Neural cell (in vitro differentiated cells): Measurements from ENCODE around the gene PLA2G2E. TPM values are rescaled to one million over a fixed set of nuclear protein-coding genes. Genes with fewer than 3 reads are reported as not detected.
"Not testable (repeated sequence)": the region's sequence is repeated elsewhere in the genome, so short reads cannot be mapped to it uniquely, and the experiment has no call there.

Source experiments
- H2AFZ ChIP-seq: fragments of 200-600, 300-800 bp; sonication (generic), shearing (Covaris generic); 2 replicates; pipeline ENCODE4 v1.6.0; 2014; ENCODE audit warnings: low read depth, mild to moderate bottlenecking, antibody characterized with exemption, low read length, moderate library complexity
- H3F3A ChIP-seq: fragments of 200-600 bp; shearing (Covaris generic); 2 replicates; pipeline ENCODE4 v1.6.1; 2016; ENCODE audit warnings: mild to moderate bottlenecking, moderate library complexity, mixed read lengths, antibody characterized with exemption, low read length; ENCODE audit not compliant: insufficient read depth, poor library complexity, severe bottlenecking
- H3K27ac ChIP-seq: fragments of 200-600, 300-800 bp; sonication (generic), shearing (Covaris generic); 2 replicates; pipeline ENCODE4 v1.5.1; 2014; ENCODE audit warnings: mild to moderate bottlenecking, low read length, moderate library complexity
- H3K27me3 ChIP-seq: fragments of 300-800, 200-600 bp; sonication (generic), shearing (Covaris generic); 2 replicates; pipeline ENCODE4 v1.6.0; 2014; ENCODE audit warnings: mild to moderate bottlenecking, low read depth, low read length, moderate library complexity; ENCODE audit not compliant: insufficient read depth
- H3K36me3 ChIP-seq: fragments of 300-800, 200-600 bp; sonication (generic), shearing (Covaris generic); 2 replicates; pipeline ENCODE4 v1.5.1; 2014; ENCODE audit warnings: mild to moderate bottlenecking, antibody characterized with exemption, low read length, moderate library complexity; ENCODE audit not compliant: insufficient read depth
- H3K4me2 ChIP-seq: fragments of 300-800, 200-600 bp; sonication (generic), shearing (Covaris generic); 2 replicates; pipeline ENCODE4 v1.6.0; 2014; ENCODE audit warnings: mild to moderate bottlenecking, low read length
- H3K4me3 ChIP-seq: fragments of 300-800, 200-600 bp; sonication (generic), shearing (Covaris generic); 2 replicates; pipeline ENCODE4 v1.5.1; 2014; ENCODE audit warnings: mild to moderate bottlenecking, low read length, moderate library complexity
- H3K79me2 ChIP-seq: fragments of 200-600 bp; shearing (Covaris generic); replicated peaks from 2 replicates; pipeline ENCODE4 v1.6.0; 2014; ENCODE audit warnings: mild to moderate bottlenecking, low read length, moderate library complexity; ENCODE audit not compliant: insufficient read depth
- H3K9ac ChIP-seq: fragments of 300-800, 200-600 bp; sonication (generic), shearing (Covaris generic); 2 replicates; pipeline ENCODE4 v1.6.1; 2016; ENCODE audit warnings: mild to moderate bottlenecking, low read length, mixed read lengths
- H3K9me2 ChIP-seq: fragments of 200-600 bp; shearing (Covaris generic); 2 replicates; pipeline ENCODE4 v1.6.1; 2016; ENCODE audit warnings: mild to moderate bottlenecking, low read length, mixed read lengths; ENCODE audit not compliant: insufficient read depth
- H3K9me3 ChIP-seq: fragments of 200-600, 300-800 bp; sonication (generic), shearing (Covaris generic); 2 replicates; pipeline ENCODE4 v1.6.1; 2016; ENCODE audit warnings: mild to moderate bottlenecking, mixed run types, low read length, moderate library complexity, mixed read lengths
- H4K20me1 ChIP-seq: fragments of 200-600 bp; shearing (Covaris generic); 2 replicates; pipeline ENCODE4 v1.6.1; 2016; ENCODE audit warnings: mild to moderate bottlenecking, mixed run types; ENCODE audit not compliant: insufficient read depth
- EP300 ChIP-seq: fragments of 450-650 bp; conservative IDR thresholded peaks from 2 replicates; pipeline ENCODE4 v1.6.1; 2014; ENCODE audit warnings: antibody characterized with exemption, mild to moderate bottlenecking, moderate library complexity; ENCODE audit not compliant: poor library complexity, severe bottlenecking
- EZH2 ChIP-seq: fragments of 200-600, 300-800 bp; shearing (Covaris generic), sonication (generic); IDR thresholded peaks from 2 replicates; pipeline ENCODE4 v1.6.1; 2014; ENCODE audit warnings: antibody characterized with exemption, low read length, borderline replicate concordance, mild to moderate bottlenecking; ENCODE audit not compliant: insufficient read depth, poor library complexity, severe bottlenecking
- MXI1 ChIP-seq: fragments of 450-650 bp; conservative IDR thresholded peaks from 2 replicates; pipeline ENCODE4 v1.6.1; 2014; ENCODE audit warnings: antibody characterized with exemption, mild to moderate bottlenecking; ENCODE audit not compliant: poor library complexity, severe bottlenecking
- POLR2AphosphoS5 ChIP-seq: IDR thresholded peaks from 2 replicates; pipeline ENCODE4 v1.6.1; 2012
- RAD21 ChIP-seq: fragments of 450-650 bp; conservative IDR thresholded peaks from 2 replicates; pipeline ENCODE4 v1.6.1; 2014; ENCODE audit warnings: antibody characterized with exemption, mild to moderate bottlenecking, moderate library complexity
- SMC3 ChIP-seq: fragments of 450-650 bp; conservative IDR thresholded peaks from 2 replicates; pipeline ENCODE4 v1.6.1; 2014; ENCODE audit warnings: antibody characterized with exemption, mild to moderate bottlenecking, moderate library complexity; ENCODE audit not compliant: poor library complexity
- TAF1 ChIP-seq: IDR thresholded peaks from 2 replicates; pipeline ENCODE4 v1.6.1; 2012; ENCODE audit warnings: low read depth
- polyA plus RNA-seq: library from polyadenylated mRNA; depleted of rRNA; stranded (reverse); fragments of >200 nt; gene quantifications from 2 replicates; pipeline ENCODE4 v1.2.3, GENCODE V29; 2014
- TF ChIP-seq, protein P1 (sequence below): fragments of 450-650 bp; IDR thresholded peaks from 2 replicates; pipeline ENCODE4 v1.5.1; 2014; ENCODE audit warnings: antibody characterized with exemption, mild to moderate bottlenecking, moderate library complexity; ENCODE audit not compliant: poor library complexity, severe bottlenecking
- TF ChIP-seq, protein P2 (sequence below): IDR thresholded peaks from 2 replicates; pipeline ENCODE4 v1.6.1; 2012; ENCODE audit warnings: borderline replicate concordance

Gene PLA2G2E
- polyA plus RNA-seq, 1 donor from 2014 or later, result not detected

DNA sequence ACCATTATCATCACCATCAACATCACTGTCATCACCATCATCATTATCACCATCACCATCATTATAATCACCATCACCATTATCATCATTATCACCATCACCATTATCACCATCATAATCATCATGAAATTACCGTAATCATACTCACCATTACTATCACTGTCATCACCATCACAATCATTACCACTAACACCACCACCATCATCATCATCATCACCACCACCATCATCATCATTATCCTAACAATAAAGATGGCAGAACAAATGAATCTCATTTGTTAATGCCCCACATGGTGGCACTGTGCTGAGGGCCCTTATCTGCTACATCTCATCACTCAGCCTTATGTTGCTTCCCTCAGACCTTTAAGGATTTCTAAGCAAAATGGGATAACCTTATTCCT is 9.4 kb upstream of the PLA2G2E start:
- no peak overlapping the region for H3K27ac ChIP-seq
- no peak overlapping the region for H3K9ac ChIP-seq
- no peaks in the 10 kb centered on the region for H3K9me3 ChIP-seq
- no peaks in the 10 kb centered on the region for H3K9me2 ChIP-seq
- no peaks in the 10 kb centered on the region for H3K27me3 ChIP-seq
- H3K36me3 ChIP-seq, result no peaks in the 10 kb centered on the region
- TF ChIP-seq, protein P1, sequence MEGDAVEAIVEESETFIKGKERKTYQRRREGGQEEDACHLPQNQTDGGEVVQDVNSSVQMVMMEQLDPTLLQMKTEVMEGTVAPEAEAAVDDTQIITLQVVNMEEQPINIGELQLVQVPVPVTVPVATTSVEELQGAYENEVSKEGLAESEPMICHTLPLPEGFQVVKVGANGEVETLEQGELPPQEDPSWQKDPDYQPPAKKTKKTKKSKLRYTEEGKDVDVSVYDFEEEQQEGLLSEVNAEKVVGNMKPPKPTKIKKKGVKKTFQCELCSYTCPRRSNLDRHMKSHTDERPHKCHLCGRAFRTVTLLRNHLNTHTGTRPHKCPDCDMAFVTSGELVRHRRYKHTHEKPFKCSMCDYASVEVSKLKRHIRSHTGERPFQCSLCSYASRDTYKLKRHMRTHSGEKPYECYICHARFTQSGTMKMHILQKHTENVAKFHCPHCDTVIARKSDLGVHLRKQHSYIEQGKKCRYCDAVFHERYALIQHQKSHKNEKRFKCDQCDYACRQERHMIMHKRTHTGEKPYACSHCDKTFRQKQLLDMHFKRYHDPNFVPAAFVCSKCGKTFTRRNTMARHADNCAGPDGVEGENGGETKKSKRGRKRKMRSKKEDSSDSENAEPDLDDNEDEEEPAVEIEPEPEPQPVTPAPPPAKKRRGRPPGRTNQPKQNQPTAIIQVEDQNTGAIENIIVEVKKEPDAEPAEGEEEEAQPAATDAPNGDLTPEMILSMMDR, result no peak
- no peak for TF ChIP-seq SMC3
- no peak for TF ChIP-seq TAF1
- no peak for TF ChIP-seq RAD21
- no peak for TF ChIP-seq EZH2
- no peak for TF ChIP-seq MXI1
- no peak for TF ChIP-seq EP300
- TF ChIP-seq POLR2AphosphoS5, result no peak
- TF ChIP-seq, protein P2, sequence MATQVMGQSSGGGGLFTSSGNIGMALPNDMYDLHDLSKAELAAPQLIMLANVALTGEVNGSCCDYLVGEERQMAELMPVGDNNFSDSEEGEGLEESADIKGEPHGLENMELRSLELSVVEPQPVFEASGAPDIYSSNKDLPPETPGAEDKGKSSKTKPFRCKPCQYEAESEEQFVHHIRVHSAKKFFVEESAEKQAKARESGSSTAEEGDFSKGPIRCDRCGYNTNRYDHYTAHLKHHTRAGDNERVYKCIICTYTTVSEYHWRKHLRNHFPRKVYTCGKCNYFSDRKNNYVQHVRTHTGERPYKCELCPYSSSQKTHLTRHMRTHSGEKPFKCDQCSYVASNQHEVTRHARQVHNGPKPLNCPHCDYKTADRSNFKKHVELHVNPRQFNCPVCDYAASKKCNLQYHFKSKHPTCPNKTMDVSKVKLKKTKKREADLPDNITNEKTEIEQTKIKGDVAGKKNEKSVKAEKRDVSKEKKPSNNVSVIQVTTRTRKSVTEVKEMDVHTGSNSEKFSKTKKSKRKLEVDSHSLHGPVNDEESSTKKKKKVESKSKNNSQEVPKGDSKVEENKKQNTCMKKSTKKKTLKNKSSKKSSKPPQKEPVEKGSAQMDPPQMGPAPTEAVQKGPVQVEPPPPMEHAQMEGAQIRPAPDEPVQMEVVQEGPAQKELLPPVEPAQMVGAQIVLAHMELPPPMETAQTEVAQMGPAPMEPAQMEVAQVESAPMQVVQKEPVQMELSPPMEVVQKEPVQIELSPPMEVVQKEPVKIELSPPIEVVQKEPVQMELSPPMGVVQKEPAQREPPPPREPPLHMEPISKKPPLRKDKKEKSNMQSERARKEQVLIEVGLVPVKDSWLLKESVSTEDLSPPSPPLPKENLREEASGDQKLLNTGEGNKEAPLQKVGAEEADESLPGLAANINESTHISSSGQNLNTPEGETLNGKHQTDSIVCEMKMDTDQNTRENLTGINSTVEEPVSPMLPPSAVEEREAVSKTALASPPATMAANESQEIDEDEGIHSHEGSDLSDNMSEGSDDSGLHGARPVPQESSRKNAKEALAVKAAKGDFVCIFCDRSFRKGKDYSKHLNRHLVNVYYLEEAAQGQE, result no peak
- H3K79me2 ChIP-seq, result no peaks in the 10 kb centered on the region
- no peak overlapping the region for H3K4me2 ChIP-seq
- no peak overlapping the region for H2AFZ ChIP-seq
- no peak overlapping the region for H3K4me3 ChIP-seq
- H3F3A ChIP-seq, result no peaks in the 10 kb centered on the region
- H4K20me1 ChIP-seq, result no peaks in the 10 kb centered on the region

DNA sequence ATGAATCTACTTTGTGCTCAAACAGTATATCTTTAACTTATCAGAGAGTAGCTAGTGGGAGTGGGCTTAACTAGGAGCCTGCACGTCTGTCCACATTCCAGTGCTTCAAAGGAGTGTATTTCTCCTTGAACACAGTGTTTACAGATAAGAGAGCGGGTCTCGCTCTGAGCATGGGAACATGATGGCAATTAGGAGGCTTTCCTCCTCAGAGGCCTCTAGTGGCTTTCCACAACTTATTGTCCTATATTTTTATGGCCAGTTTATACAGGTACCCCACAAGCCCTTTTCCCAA is 3.7 kb upstream of the PLA2G2E start:
- not testable (repeated sequence) for H4K20me1 ChIP-seq, H3K27me3 ChIP-seq, H2AFZ ChIP-seq, H3K9ac ChIP-seq, H3K4me3 ChIP-seq, H3K27ac ChIP-seq, H3F3A ChIP-seq, H3K9me2 ChIP-seq, H3K4me2 ChIP-seq, H3K9me3 ChIP-seq, H3K36me3 ChIP-seq, H3K79me2 ChIP-seq

DNA sequence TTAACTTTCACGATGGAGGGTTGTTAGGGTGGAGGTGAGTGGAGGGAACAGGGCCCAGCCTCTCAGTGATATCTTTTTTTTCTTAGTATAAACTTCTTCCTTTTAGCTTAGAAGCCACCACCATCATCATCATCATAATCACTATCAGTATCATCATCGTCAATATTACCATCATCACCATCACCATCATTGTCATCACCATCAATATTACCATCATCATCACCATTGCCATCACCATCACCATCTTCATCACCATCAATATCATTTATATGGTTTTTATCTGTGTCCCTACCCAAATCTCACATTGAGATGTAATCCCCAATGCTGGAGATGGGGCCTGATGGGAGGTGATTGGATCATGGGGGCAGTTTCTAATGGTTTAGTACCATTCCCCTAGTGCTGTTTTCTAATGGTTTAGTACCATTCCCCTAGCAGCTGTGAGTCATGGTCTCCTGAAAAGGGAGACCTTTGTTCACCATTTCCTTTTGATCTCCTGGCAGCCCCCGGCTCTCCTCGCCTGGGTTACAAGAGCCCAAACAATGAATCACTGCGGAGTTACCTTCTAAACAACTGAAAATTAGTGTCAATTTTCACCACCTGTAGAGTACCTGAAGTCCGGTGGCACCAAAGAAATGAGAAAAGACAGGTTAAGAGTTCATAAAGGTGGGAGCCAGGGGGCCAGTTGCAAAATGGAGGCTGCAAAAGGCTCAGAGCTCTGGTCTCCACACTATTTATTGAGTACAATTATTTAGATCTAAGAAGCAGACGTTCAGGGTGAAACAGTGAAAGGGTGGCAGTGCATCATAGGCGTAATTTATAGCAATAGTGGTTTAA is 3.1 kb upstream of the PLA2G2E start:
- Histone ChIP-seq H3K4me3 (no peak overlapping the region), H3K27me3 (no peaks in the 10 kb centered on the region), H3K9ac (no peak overlapping the region), H3F3A (no peaks in the 10 kb centered on the region), H3K79me2 (no peaks in the 10 kb centered on the region), H3K36me3 (no peaks in the 10 kb centered on the region), H3K4me2 (no peak overlapping the region), H2AFZ (no peak overlapping the region), H3K9me3 (no peaks in the 10 kb centered on the region), H4K20me1 (no peaks in the 10 kb centered on the region), H3K27ac (no peak overlapping the region), H3K9me2 (no peaks in the 10 kb centered on the region)
- TF ChIP-seq EZH2, result no peak
- no peak for TF ChIP-seq SMC3
- TF ChIP-seq TAF1, result no peak
- TF ChIP-seq POLR2AphosphoS5, result no peak
- no peak for TF ChIP-seq EP300
- TF ChIP-seq, protein P2, result no peak
- TF ChIP-seq MXI1, result no peak
- TF ChIP-seq, protein P1, result no peak
- TF ChIP-seq RAD21, result no peak
